Parathyroid adenoma (tissue), 2 donors: ENCODE data around the gene EPS15.
"Not testable (repeated sequence)": the region's sequence is repeated elsewhere in the genome, so short reads cannot be mapped to it uniquely, and the experiment has no call there.

Source experiments
- H2AFZ ChIP-seq: fragments of 300-600 bp; sonication (generic); one replicate; pipeline ENCODE4 v1.7.0; 2017; ENCODE audit warnings: antibody characterized with exemption, mild to moderate bottlenecking
- H3K27ac ChIP-seq: fragments of 300-600 bp; sonication (generic); one replicate; pipeline ENCODE4 v1.7.0; 2017
- H3K27me3 ChIP-seq: fragments of 300-600 bp; sonication (generic); one replicate; pipeline ENCODE4 v1.7.0; 2017; ENCODE audit warnings: low read length; ENCODE audit not compliant: control insufficient read depth, insufficient read depth
- H3K36me3 ChIP-seq: fragments of 300-600 bp; sonication (generic); one replicate; pipeline ENCODE4 v1.7.0; 2017; ENCODE audit warnings: low read length; ENCODE audit not compliant: control insufficient read depth, insufficient read depth
- H3K4me1 ChIP-seq: fragments of 300-600 bp; sonication (generic); one replicate; pipeline ENCODE4 v1.7.0; 2017; ENCODE audit warnings: control low read depth
- H3K4me2 ChIP-seq: fragments of 300-600 bp; sonication (generic); one replicate; pipeline ENCODE4 v1.7.0; 2017; ENCODE audit warnings: low read length
- H3K4me3 ChIP-seq: fragments of 300-600 bp; sonication (generic); one replicate; pipeline ENCODE4 v1.7.0; 2017; ENCODE audit warnings: low read depth, low read length
- H3K79me2 ChIP-seq: fragments of 300-600 bp; sonication (generic); one replicate; pipeline ENCODE4 v1.7.0; 2017; ENCODE audit warnings: control low read depth
- H3K9ac ChIP-seq: fragments of 300-600 bp; sonication (generic); one replicate; pipeline ENCODE4 v1.7.0; 2017; ENCODE audit warnings: mild to moderate bottlenecking
- H3K9me3 ChIP-seq: fragments of 300-600 bp; sonication (generic); one replicate; pipeline ENCODE4 v1.7.0; 2017; ENCODE audit warnings: low read length; ENCODE audit not compliant: control insufficient read depth
- CTCF ChIP-seq: fragments of 300-600 bp; sonication (generic); IDR thresholded peaks from one replicate; pipeline ENCODE4 v1.7.0; 2017; ENCODE audit warnings: antibody characterized with exemption, mild to moderate bottlenecking
- donor health status: primary hyperparathyroidism.

Gene EPS15

GRCh38 chr1:51487628-51488027, 31.4 kb downstream of the EPS15 start:
- Histone ChIP-seq H3K4me3 (no peak overlapping the region), H3K9me3 (no peaks in the 10 kb centered on the region), H3K9ac (no peak overlapping the region), H3K4me2 (no peak overlapping the region), H3K27me3 (no peaks in the 10 kb centered on the region), H3K36me3 (no peaks in the 10 kb centered on the region), H2AFZ (no peak overlapping the region), H3K27ac (no peak overlapping the region), H3K79me2 (peaks cover 15% of the 10 kb centered on the region), H3K4me1 (no peaks in the 10 kb centered on the region)
- TF ChIP-seq CTCF, result no peak

- Histone ChIP-seq H3K36me3 (no peaks in the 10 kb centered on the region), H2AFZ (no peak overlapping the region), H3K9me3 (no peaks in the 10 kb centered on the region), H3K4me1 (no peaks in the 10 kb centered on the region), H3K9ac (no peak overlapping the region), H3K79me2 (peaks cover 26% of the 10 kb centered on the region), H3K27me3 (no peaks in the 10 kb centered on the region), H3K27ac (no peak overlapping the region), H3K4me2 (no peak overlapping the region), H3K4me3 (no peak overlapping the region)
- TF ChIP-seq CTCF, result no peak
These were observed 34.5 kb downstream of the EPS15 start for GRCh38 chr1:51484591-51484990.

- TF ChIP-seq CTCF, result no peak
- no peaks in the 10 kb centered on the region for H3K36me3 ChIP-seq
These were observed 36.2 kb downstream of the EPS15 start for GRCh38 chr1:51482881-51483280.

GRCh38 chr1:51474832-51475620, 44.0 kb downstream of the EPS15 start:
- H3K9me3 ChIP-seq, H3K27me3 ChIP-seq, H3K79me2 ChIP-seq, H3K4me2 ChIP-seq, H3K4me1 ChIP-seq, H3K36me3 ChIP-seq, H3K9ac ChIP-seq, H2AFZ ChIP-seq, H3K27ac ChIP-seq, H3K4me3 ChIP-seq: not testable (repeated sequence)

More at GRCh38 chr1:51482881-51483280, 36.2 kb downstream of the EPS15 start:
- H3K27ac ChIP-seq, result no peak overlapping the region
- H3K4me3 ChIP-seq, result no peak overlapping the region
- no peak overlapping the region for H3K4me2 ChIP-seq
- H3K79me2 ChIP-seq, result peaks cover 23% of the 10 kb centered on the region
- H3K27me3 ChIP-seq, result no peaks in the 10 kb centered on the region
- H2AFZ ChIP-seq, result no peak overlapping the region
- H3K9me3 ChIP-seq, result no peaks in the 10 kb centered on the region
- no peaks in the 10 kb centered on the region for H3K4me1 ChIP-seq
- no peak overlapping the region for H3K9ac ChIP-seq

GRCh38 chr1:51473331-51474115, 45.5 kb downstream of the EPS15 start:
- Histone ChIP-seq H3K27ac (no peak overlapping the region), H2AFZ (no peak overlapping the region), H3K27me3 (no peaks in the 10 kb centered on the region), H3K9me3 (no peaks in the 10 kb centered on the region), H3K4me2 (no peak overlapping the region), H3K4me3 (no peak overlapping the region), H3K79me2 (no peaks in the 10 kb centered on the region), H3K36me3 (no peaks in the 10 kb centered on the region), H3K9ac (no peak overlapping the region), H3K4me1 (no peaks in the 10 kb centered on the region)
- no peak for TF ChIP-seq CTCF
